NCI-H146 (cell line): Measurements from ENCODE around the gene MUSK.

Experiments used
- DNase-seq: peaks from one replicate; lab custom pipeline; 2025; lab: John Stamatoyannopoulos, UW

The MUSK gene

DNA sequence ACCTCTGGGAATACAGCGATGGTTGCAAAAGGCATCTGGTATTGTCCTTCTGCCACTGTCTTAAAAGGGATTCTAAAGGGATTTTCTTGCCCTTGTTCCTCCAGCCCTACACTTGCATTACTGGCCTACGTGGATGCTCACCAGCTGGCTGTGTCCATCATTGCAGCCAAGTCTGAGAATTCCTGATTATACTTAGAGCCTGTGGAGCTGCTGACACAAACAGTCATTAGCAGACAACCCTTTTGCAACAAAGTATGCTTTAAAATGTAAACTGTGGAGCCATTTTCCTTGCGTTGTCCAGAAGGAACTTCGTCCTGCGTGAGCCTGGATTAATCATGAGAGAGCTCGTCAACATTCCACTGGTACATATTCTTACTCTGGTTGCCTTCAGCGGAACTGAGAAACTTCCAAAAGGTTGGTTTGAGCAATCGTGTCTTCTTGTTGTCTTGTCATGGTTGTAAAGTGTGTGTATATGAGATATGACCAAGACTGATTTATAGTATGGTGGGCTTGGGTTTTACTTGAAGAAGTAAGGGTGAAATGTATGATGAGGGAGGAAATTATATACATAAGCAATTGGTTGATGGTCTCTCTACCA lies at the start of gene MUSK:
TSS of gene MUSK (plus strand) at position 222 of the 598 bp plus-strand sequence. CDS start at position 336, 114 bp downstream.
- DNase-seq = no peak

GRCh38 chr9:110619831-110620230 lies 48.8 kb upstream of the MUSK start:
- no peak for DNase-seq

GRCh38 chr9:110620726-110621125 lies 47.9 kb upstream of the MUSK start:
- no peak for DNase-seq

- no peak for DNase-seq
These were observed 46.2 kb upstream of the MUSK start for GRCh38 chr9:110622368-110622767.

- DNase-seq = peak; percentile 14
These were observed 45.0 kb upstream of the MUSK start for GRCh38 chr9:110623462-110624025.

- DNase-seq = no peak
These were observed 42.3 kb upstream of the MUSK start for GRCh38 chr9:110626101-110626829.

DNA sequence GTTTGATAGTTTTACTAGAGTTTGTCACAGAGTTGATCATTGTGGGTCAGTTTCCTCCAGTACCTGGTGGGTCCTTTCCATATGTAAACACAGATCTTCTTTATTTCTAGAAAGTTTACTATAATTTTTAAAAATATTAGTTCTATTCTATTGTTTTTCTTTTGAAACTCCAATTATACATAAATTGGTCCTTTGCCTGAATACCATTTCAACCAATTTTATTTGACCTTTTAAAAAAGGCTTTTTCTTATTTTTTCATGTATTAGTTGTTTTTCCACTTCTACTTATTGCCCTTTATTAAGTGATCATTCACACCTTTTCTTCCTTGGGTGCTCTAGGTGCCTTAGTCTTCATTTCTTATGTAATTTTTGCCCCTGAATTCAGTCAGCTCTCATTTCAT lies 33.0 kb upstream of the MUSK start:
- DNase-seq = no peak

DNA sequence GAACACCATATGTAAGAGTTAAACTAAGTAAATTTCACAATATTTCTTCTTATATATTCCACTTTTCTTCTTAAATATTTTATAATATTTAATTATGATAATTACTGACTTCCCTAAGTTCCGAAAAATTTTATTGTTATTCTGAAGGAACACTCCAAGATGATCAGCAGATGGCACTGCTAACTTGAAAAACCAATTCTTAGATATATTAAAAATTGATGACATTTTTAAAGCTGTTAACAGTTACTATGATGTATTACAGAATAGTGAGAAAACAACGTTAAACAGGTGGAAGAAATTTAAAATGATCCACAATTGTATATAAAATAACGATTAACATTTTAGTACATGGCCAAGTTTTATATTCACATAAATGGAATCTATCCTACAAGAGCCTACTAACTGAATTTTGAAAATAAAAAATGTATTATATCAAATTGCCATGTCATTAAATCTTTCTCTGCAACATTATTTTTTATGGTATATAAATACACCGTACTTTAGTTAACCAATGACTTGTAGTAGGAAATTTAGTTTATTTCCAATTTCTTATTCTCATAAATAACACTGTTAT lies 30.1 kb upstream of the MUSK start:
- no peak for DNase-seq

GRCh38 chr9:110640736-110641135 lies 27.9 kb upstream of the MUSK start:
- no peak for DNase-seq

- no peak for DNase-seq
These were observed 27.3 kb upstream of the MUSK start for GRCh38 chr9:110641293-110641692.

DNA sequence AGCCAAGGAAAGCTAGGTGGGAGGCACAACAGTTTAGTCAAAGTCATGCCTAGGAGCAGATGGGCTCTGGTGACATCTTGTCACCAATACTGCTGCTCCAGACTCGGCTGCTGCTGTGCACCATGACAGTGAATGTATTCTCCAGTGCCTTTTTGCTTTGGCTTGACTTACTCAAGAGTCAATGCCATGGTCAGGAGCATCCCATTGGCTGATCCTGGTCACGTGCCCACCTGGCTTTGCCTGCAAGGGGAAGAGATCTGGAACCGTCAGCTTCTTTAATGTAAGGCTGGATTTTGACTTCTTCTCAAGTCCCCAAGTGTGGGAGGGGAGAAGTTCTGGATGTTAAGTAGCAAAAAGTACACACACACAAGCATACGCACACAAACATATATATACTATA lies 19.9 kb upstream of the MUSK start:
- no peak for DNase-seq

GRCh38 chr9:110650261-110650660 lies 18.3 kb upstream of the MUSK start:
- DNase-seq = no peak

DNA sequence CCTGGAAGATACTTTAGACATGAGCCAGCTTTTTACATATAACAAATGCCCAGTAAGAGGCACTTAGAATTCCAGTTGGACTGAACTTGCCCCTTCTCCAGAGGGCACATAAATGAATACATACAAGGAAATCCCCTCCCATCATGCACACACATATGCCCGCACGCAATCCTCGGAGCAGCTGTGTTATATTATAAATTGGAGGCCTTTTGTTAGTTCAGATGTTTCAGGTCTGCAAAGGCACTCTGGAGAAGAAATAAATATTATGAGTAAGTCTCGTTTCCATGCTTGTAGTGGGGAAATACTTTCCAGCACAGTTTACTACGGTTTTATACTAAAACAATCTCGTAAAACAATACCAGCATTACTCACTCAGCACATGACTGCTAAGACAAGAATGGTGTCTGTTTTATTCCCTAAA lies 17.6 kb upstream of the MUSK start:
- DNase-seq = no peak

DNA sequence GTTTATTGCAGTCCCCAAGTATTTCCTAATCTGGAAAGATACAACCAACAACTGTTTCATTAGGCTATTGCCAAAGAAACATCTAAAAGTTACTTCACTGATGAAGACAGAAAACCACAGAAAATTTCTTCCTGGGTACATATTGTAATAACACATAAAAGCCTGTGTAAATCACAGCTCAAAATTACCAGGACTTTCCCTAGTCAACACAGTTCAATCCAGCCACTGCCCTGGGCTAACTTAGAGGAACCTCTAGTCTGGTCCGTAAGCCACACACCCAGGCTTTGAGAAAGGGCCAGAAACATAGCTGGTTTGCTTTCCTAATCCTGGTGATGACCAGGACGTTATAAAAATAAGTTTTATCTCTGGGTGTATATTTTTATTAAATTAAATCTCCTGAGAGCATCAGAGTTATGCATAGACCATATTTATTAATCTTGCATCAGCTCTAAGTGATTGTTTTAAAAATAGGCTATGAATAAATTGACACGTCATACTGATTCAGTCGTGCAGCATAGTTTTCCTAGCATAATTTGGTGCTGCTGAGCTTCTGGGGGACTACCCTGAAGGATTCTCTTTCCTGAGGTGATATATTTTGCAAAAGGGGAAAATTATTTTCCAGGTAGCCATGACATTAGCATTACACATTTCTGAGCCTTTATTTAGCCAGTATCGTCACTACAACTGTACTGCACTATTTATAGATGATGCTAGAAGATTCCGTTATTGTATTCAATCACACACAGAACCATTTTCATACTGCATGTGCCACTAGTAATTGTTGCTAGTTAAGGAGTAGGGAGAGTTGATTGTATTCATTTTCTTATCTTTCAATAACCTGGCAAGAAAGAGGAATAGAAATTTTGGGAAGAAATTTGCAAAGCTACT lies 12.6 kb upstream of the MUSK start:
- no peak for DNase-seq

DNA sequence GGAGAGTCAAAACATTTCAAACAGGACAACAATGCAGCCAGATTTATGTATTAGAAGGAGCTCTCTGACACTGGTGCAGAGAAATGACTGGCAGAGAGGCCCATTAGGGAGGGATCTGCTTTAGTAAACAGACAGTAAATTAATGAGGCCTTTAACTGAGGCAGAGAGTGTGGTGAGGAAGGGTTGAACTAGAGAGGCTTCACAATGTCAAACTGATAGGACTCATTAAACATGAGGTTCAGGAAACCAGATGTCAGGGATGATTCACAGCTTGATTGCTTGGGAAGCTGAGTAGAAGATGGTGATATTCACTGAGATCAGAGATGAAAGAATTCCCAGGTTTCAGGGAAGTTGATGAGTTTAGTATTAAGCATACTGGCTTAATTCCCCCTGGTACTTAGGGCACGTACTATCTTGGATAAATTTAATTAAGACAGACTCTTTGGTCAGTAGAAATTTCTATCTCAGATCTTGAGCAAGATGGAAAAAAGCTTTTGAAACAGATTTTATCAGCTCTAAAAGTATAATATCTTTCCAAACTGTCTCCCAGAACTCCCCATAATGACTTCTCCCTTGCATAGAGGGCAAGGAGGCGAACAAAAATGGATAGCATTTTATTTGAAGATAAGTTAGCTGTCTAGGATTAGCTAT lies 8.6 kb upstream of the MUSK start:
- no peak for DNase-seq

- no peak for DNase-seq
These were observed 842 bp downstream of the MUSK start for GRCh38 chr9:110669433-110669832.

- DNase-seq = no peak
These were observed 3.3 kb downstream of the MUSK start for GRCh38 chr9:110671849-110672248.

GRCh38 chr9:110672873-110673510 lies 4.4 kb downstream of the MUSK start:
- DNase-seq = no peak

GRCh38 chr9:110687497-110687896 lies 18.9 kb downstream of the MUSK start:
- DNase-seq = no peak

DNA sequence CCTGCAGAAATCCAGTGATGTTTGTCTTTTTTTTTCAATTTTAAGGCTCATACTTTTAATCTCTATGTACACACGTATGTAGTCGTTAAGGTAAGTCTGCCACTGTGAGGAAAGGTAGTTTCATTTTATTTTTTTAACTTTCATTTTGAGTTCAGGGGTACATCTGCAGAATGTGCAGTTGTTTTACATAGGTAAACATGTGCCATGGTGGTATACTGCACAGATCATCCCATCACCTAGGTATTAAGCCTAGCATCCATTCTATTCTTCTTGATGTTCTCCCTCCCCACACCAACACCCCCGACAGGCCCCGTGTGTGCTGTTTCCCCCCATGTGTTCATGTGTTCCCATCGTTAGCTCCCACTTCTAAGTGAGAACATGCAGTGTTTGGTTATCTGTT lies 19.7 kb downstream of the MUSK start:
- DNase-seq = no peak

- no peak for DNase-seq
These were observed 22.5 kb downstream of the MUSK start for GRCh38 chr9:110691002-110691549.
